ENCODE measurements around the gene NDUFC1. TPM values are rescaled to one million over a fixed set of nuclear protein-coding genes. Genes with fewer than 3 reads are reported as not detected.

NDUFC1 gene
- total RNA-seq: 26.0 TPM

DNA sequence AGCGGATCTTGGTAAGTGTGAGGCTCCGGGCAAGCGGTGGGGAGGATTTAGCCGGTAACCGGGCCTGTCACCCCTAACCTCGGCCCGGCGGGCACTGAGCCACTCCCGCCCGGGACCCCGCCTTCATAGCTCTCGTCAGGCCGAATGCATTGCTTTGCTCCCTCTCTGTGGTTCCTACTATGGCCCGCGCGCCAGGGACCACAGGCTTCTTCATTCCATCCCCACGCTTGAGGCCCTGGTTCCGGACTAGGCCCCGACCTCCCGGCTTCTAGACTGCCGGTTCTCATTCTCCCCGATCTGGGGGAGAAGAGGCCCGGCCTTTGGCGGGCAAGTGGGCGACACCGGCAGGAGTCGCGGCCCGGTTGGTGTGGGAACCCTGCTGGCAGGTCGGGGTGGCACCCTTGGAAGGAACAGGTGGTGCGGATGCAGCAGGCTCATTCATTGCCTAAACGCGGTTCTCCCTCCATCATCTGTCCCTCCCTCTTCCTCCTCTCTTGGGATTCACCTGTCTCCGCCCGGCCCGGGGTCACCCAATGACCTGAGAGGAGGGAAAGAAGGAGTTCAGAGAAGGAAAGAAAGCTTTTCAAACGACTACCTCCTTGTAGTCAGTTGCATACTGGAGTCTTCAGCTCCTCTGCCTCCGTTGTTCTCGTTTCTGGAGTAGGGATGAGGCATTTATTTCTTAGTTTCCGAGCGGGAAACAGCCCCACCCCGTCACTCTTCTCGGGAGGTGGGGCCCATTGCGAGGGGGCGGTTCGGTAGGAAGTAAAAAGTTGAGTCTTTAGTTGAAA lies at the start of gene NDUFC1:
Gene NDUFC1 (minus strand): TSS at position 657 of the 791 bp plus-strand sequence. CDS start 6,679 bp downstream, outside the sequence.

DNA sequence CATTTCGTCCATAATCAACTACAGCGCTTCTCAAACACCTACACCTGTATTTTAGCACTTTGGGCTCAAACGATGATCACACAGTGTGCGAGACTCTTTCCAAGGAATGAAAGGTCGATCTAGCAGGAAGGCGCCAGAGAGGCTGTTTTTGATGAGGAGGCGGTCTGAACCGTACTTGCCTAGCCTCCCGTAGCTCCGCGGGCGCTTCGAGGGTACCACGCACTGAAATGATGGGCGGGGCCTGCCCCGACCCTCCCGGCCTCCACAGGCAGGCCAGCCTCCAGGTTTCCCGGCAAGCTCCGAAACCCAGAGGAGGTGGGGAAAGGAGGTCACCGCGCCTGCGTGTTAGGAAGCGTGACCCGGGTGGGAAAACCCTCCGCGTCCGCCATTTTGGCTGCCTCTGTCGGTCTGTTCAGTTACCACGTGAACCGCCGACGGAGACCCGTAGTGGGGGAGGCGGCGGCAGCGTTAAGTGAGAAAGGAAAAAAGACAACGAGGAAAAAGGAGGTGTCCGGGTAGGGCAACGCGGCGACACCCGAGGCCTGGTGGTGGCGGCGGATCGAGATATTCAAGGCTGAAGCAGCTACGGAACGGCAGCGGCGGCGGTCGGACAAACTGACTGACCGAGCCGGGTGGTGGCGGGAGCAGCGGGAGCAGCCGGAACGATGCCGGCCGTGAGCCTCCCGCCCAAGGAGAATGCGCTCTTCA lies 1.0 kb downstream of the NDUFC1 start, which contains the start of gene NAA15:
Gene NAA15 (plus strand): TSS at position 393 of the 708 bp plus-strand sequence. CDS start 273 bp downstream, at position 666.

DNA sequence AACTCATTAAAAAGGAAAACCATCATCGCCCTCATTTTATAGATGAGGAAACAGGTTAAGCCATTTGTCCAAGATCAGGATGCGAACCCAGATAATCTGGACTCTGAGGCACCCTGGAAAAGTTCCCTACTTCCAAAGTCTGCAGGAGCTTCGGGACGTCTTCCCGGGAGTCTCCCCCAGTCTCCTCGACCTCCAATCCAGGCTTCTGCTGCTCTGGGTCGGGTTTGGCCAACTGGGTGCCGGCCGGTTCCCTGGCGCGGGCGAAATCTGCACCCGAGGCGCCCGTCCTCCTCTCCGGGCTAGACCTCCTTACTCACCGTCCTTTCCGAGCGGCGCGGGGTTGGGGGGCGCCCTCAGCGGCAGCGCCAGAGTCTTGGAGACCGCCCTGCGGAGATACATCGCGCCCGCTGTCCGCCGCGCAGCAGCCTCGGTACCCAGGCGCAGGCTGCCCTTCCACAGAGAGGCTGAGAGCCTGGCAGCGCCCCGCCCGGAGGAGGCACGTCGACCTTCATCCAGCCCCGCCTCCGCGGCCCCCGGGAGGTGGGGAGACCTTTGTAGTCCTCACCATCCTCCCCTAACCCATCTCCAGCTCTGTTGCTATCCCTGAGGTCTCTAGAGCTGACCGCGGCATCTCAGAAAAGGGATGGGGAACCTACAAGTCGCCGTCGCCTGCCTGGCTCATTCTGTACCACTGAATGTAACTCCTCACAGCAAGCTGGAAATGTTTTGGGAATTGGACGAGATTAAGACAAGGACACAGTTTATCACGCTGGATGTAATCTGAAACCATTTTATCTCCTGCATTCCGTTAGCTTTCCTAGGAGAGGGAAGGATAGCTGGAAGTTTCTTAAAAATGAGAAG lies 22.3 kb downstream of the NDUFC1 start, which contains the start of gene MGARP:
Gene MGARP (minus strand): TSS at position 466 of the 861 bp plus-strand sequence. CDS start 67 bp downstream, at position 399.

Small RNA genes lying within 50 kb of the gene (small RNA-seq; reads per million reads assigned to genes)
- not detected for gene RNU6-1074P (ENCODE audit: low replicate concordance)
- not detected for gene RNU6-1214P (ENCODE audit: low replicate concordance)

Other genes with a start within 250 kb of the NDUFC1 start
- 143 TPM for gene ELF2, start 125.3 kb downstream of the NDUFC1 start, total RNA-seq
- gene MGARP, start 22.3 kb downstream of the NDUFC1 start, total RNA-seq: 0.94 TPM
- gene NAA15, start 972 bp downstream of the NDUFC1 start, total RNA-seq: 59.5 TPM
- gene RAB33B, start 151.6 kb upstream of the NDUFC1 start, total RNA-seq: 27.9 TPM

Data from parietal lobe (tissue), 2 donors.